ENCODE results near the gene RAC2.

- no peak for TF ChIP-seq SMC3 (conservative IDR thresholded peaks at IDR 0.05; ENCODE audit: insufficient read depth, low read depth, low read length)
- no peak for TF ChIP-seq HDAC2 (IDR thresholded peaks at IDR 0.05)
- no peak for TF ChIP-seq MAFF (IDR thresholded peaks at IDR 0.05; ENCODE audit: low read length)
- TF ChIP-seq POLR2A (conservative IDR thresholded peaks at IDR 0.05), result no peak
- TF ChIP-seq, protein P1, sequence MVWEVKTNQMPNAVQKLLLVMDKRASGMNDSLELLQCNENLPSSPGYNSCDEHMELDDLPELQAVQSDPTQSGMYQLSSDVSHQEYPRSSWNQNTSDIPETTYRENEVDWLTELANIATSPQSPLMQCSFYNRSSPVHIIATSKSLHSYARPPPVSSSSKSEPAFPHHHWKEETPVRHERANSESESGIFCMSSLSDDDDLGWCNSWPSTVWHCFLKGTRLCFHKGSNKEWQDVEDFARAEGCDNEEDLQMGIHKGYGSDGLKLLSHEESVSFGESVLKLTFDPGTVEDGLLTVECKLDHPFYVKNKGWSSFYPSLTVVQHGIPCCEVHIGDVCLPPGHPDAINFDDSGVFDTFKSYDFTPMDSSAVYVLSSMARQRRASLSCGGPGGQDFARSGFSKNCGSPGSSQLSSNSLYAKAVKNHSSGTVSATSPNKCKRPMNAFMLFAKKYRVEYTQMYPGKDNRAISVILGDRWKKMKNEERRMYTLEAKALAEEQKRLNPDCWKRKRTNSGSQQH (CRISPR knock-in tag; IDR thresholded peaks at IDR 0.05), result no peak
- TF ChIP-seq POLR2AphosphoS5 (IDR thresholded peaks at IDR 0.05; ENCODE audit: control insufficient read depth, insufficient read depth, low read depth, low read length), result no peak
- TF ChIP-seq, protein P2, sequence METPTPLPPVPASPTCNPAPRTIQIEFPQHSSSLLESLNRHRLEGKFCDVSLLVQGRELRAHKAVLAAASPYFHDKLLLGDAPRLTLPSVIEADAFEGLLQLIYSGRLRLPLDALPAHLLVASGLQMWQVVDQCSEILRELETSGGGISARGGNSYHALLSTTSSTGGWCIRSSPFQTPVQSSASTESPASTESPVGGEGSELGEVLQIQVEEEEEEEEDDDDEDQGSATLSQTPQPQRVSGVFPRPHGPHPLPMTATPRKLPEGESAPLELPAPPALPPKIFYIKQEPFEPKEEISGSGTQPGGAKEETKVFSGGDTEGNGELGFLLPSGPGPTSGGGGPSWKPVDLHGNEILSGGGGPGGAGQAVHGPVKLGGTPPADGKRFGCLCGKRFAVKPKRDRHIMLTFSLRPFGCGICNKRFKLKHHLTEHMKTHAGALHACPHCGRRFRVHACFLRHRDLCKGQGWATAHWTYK (CRISPR knock-in tag; IDR thresholded peaks at IDR 0.05), result no peak
- TF ChIP-seq EHMT2 (IDR thresholded peaks at IDR 0.05), result no peak
- TF ChIP-seq, protein P3, sequence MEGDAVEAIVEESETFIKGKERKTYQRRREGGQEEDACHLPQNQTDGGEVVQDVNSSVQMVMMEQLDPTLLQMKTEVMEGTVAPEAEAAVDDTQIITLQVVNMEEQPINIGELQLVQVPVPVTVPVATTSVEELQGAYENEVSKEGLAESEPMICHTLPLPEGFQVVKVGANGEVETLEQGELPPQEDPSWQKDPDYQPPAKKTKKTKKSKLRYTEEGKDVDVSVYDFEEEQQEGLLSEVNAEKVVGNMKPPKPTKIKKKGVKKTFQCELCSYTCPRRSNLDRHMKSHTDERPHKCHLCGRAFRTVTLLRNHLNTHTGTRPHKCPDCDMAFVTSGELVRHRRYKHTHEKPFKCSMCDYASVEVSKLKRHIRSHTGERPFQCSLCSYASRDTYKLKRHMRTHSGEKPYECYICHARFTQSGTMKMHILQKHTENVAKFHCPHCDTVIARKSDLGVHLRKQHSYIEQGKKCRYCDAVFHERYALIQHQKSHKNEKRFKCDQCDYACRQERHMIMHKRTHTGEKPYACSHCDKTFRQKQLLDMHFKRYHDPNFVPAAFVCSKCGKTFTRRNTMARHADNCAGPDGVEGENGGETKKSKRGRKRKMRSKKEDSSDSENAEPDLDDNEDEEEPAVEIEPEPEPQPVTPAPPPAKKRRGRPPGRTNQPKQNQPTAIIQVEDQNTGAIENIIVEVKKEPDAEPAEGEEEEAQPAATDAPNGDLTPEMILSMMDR (IDR thresholded peaks at IDR 0.05 in 2 of 3, conservative IDR thresholded peaks at IDR 0.05 in 1 of 3; ENCODE audit: insufficient read depth in 2 of 3, low read depth in 1 of 3, low read length in 3 of 3), result no peak
- TF ChIP-seq SLC30A9 (CRISPR knock-in tag; IDR thresholded peaks at IDR 0.05), result no peak
- no peak for TF ChIP-seq USF2 (CRISPR knock-in tag; IDR thresholded peaks at IDR 0.05)
Measured at GRCh38 chr22:37274380-37274862, 30.4 kb upstream of the RAC2 start.

All from K562 (cell line).